IPS DF 4.7 (cell line): Measurements from ENCODE around the gene GSTO1.

ENCODE experiments used
- DNase-seq: peaks from one replicate; pipeline ENCODE4 v3.0.0-alpha.2; 2013; ENCODE audit warnings: low spot score; ENCODE audit errors: extremely low read depth

GSTO1 gene

GRCh38 chr10:104303594-104304355 lies 49.1 kb downstream of the GSTO1 start:
- DNase-seq: no peak

- no peak for DNase-seq
Measured at GRCh38 chr10:104304356-104304745, 49.7 kb downstream of the GSTO1 start.

- no peak for DNase-seq
Measured at GRCh38 chr10:104304927-104305326, 50.2 kb downstream of the GSTO1 start.

- no peak for DNase-seq
Measured at GRCh38 chr10:104306897-104307296, 52.2 kb downstream of the GSTO1 start.

- DNase-seq: no peak
Measured at GRCh38 chr10:104307576-104308438, 53.1 kb downstream of the GSTO1 start.

GRCh38 chr10:104308439-104308903 lies 53.8 kb downstream of the GSTO1 start:
- no peak for DNase-seq

GRCh38 chr10:104309980-104310978 lies 55.6 kb downstream of the GSTO1 start:
- DNase-seq: no peak

GRCh38 chr10:104311184-104311720 lies 56.6 kb downstream of the GSTO1 start:
- DNase-seq: no peak

- DNase-seq: no peak
Measured at GRCh38 chr10:104314591-104315485, 60.1 kb downstream of the GSTO1 start.

- no peak for DNase-seq
Measured at GRCh38 chr10:104315486-104315921, 60.8 kb downstream of the GSTO1 start.

- DNase-seq: no peak
Measured at GRCh38 chr10:104316321-104317099, 61.8 kb downstream of the GSTO1 start.
